NCI-H128 (cell line): ENCODE measurements around the gene IFRD2.
"Not testable (repeated sequence)": the region's sequence is repeated elsewhere in the genome, so short reads cannot be mapped to it uniquely, and the experiment has no call there.

Experiments
- DNase-seq: peaks from one replicate; lab custom pipeline; 2025; ENCODE audit not compliant: unreplicated experiment; lab: John Stamatoyannopoulos, UW

Gene IFRD2

DNA sequence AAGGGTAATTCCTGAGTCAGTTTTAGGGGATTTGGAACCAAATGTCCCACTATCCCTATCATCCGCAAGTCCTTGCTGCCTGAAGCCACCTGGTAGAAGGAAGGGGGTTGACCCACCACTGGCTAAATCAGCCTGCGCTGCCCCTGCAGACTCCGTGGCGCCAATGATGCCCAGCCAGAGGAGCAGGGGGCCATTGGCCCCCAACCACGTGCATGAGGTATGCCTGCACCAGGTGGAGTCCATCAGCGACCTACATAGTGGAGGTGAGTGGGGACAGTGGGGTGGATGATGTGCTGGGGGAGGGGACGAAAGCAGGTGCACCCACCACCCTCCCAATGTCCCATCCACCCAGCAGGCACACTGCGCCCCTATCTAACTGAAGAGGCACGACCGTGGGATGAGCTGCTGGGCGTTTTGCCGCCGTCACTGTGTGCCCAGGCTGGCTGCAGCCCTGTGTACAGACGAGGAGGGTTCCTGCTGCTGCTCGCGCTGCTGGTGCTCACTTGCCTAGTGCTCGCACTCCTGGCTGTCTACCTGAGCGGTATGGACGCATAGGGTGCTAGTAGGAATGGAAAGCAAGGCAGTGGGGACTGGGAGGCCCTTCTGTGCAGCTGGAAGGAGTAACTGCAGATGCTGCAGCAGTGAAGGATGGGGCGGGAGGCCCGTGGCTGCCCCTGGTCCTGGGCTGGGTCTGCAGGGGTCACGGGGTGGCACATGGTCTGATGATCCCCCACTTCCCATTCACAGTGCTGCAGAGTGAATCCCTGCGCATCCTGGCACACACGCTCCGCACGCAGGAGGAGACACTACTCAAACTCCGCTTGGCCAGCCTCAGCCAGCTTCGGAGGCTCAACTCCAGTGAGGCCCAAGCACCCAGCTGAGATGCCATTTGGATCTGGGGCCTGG, 5.7 kb downstream of the IFRD2 start:
- no peak for DNase-seq

DNA sequence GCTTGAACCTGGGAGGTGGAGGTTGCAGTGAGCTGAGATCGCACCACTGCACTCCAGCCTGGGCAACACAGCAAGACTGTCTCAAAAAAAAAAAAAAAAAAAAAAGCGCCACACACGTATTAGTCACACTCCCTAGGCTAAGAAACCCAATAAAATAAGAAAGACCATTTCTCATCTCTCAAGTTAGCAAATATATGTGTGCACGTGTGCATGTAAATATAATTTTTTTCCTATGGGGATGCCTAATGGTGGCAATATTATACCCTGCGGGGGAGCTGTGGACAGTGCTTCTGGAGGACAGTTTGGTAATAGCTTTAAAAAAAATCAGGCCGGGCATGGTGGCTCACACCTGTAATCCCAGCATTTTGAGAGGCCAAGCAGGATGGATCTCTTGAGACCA, 8.1 kb downstream of the IFRD2 start:
- not testable (repeated sequence) for DNase-seq

DNA sequence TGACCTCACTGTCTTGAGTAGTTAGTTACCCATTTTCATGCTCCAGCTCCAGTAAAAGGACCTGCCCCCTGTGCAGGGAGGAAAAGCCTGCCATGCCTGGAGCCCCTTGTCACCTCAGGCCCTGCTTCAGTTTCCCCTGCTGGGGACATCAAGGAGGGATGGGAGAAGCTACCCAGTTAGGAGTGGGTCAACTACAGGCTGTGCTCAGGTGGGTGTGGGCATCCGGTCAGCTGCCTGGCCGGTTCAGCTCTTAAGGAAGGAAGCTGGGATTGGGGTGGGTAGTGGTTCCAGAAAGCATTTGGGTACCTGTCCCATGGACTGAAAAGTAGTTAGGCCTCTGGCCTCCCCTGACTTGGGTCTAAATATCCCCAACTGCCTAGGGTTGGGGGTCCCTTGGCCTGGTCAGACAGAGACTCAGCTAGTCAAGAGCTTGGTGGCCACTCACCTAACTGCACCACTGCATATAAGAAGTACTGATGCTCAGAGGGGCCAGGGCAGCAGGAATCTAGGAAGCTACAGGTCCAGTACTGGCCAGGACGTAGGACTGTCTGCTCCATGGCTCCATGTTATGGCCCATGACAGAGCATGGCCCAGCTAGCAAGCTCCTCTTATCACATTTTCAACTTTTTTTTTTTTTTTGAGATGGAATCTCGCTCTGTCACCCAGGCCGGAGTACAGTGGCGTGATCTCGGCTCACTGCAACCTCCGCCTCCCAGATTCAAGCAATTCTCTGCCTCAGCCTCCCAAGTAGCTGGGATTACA, 12.8 kb downstream of the IFRD2 start:
- DNase-seq = no peak

DNA sequence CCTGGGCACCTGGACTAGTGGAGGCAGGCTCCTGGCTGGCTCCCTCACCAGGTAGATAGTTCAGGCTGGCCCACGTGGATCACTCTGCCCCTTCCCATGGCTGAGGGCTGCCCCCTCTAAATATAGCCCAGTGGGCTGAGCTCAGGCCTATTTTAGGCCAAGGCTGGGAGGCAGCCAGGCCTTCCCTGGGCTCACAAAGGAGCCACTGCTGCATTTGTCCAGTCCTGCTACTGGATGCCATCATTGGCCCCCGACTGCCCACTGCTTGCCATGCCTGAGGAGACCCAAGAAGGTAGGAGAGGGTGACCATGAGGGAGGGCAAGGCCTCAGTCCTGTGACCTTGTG, 13.4 kb downstream of the IFRD2 start, which contains the start of gene LSMEM2:
Gene LSMEM2, plus strand, starts transcription at position 208 of the 345 bp plus-strand sequence. Its CDS starts 27 bp downstream, at position 235.
- no peak for DNase-seq

DNA sequence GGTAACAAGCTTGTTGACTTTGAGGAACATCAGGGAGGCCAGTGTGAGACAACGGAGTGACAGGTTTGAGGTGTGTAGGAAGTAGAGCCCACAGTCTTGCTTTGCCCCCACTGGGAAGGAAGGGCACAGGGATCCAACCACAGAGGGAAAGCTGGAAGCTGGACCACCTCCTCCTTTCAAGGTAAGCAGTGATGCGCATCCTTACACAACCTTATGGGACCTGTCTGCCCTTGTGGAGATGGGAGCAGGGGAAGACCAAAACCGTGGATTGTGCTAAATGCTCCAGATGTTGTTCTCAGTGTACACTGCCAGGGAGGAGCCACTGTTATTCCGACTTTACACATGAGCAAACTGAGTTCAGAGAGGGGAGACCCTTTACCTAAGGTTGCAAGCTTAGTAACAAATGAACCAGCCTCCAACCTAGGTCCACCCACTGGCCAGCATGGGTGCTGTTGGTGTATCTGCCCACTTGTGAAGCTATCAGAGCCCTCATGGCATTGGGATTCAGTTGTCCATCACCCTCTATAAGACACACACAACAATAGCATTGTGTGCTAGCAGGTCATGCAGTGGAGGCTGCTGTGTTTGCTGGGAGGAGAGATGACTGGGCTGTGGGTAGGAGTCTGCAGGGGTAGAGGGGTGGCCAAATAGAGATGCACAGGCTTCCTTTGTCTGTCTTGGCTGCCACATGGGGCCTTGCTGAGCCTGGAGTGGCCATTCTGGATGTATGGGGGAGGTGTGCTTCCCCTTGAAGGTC, 13.9 kb downstream of the IFRD2 start:
- no peak for DNase-seq

DNA sequence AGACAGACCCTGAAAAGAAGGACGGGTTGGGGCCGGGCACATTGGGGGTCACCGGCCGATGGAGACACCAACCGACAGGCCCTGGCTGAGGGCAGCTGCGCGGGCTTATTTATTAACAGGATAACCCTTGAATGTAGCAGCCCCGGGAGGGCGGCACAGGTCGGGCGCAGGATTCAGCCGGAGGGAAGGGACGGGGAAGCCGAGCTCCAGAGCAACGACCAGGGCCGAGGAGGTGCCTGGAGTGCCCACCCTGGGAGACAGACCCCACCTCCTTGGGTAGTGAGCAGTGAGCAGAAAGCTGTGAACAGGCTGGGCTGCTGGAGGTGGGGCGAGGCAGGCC, 15.5 kb downstream of the IFRD2 start:
- no peak for DNase-seq

DNA sequence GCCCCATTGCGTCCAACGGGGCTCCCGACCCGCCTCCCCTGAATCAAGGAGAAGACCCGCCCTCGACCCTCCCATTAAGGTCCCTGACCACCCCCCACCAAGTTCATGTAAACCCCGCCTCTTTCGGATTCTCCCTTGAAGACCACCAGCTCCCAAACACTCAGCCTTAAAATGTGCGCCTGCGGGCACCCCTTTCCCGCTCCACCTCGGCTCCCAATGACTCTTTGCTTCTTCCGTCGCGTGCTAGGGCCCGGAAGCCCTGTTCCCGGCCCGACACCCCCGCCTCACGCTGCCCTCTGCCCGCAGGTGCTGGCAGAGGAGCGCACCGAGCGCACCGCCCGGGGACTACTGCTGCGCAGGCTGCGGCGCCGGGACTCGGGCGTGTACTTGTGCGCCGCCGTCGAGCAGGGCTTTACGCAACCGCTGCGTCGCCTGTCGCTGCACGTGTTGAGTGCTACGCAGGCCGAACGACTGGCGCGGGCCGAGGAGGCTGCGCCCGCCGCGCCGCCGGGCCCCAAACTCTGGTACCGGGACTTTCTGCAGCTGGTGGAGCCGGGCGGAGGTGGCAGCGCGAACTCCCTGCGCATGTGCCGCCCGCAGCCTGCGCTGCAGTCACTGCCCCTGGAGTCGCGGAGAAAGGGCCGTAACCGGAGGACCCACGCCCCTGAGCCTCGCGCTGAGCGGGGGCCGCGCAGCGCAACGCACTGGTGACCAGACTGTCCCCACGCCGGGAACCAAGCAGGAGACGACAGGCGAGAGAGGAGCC, 16.1 kb downstream of the IFRD2 start:
- DNase-seq = no peak

DNA sequence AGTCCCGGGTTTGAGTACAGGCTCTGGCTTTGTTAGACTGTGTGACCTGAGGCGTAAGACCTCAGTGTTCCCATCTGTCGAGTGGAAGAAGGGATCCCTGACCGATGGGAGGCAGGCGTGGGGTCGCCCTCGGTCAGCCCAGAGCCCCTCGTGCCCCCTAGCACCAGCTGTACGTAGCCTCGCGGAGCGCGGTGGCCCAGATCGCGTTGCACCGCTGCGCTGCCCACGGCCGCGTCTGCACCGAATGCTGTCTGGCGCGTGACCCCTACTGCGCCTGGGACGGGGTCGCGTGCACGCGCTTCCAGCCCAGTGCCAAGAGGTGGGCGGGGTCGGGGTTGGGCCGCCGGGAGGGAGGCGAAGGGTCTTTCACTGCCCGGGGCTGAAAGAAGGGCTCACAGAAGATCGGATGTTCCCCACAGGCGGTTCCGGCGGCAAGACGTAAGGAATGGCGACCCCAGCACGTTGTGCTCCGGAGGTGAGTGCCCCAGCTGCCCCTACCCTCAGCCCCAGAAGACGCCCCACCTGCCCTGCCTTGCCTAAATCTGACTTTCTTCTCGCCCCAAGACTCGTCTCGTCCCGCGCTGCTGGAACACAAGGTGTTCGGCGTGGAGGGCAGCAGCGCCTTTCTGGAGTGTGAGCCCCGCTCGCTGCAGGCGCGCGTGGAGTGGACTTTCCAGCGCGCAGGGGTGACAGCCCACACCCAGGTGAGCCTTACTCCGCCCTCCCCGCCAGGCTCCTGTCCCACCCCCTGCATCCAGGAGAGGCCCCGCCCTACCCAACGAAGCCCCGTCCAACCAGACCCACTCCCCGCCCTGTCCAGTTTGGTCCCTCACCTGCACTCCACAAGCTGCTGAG, 16.9 kb downstream of the IFRD2 start:
- DNase-seq = no peak

DNA sequence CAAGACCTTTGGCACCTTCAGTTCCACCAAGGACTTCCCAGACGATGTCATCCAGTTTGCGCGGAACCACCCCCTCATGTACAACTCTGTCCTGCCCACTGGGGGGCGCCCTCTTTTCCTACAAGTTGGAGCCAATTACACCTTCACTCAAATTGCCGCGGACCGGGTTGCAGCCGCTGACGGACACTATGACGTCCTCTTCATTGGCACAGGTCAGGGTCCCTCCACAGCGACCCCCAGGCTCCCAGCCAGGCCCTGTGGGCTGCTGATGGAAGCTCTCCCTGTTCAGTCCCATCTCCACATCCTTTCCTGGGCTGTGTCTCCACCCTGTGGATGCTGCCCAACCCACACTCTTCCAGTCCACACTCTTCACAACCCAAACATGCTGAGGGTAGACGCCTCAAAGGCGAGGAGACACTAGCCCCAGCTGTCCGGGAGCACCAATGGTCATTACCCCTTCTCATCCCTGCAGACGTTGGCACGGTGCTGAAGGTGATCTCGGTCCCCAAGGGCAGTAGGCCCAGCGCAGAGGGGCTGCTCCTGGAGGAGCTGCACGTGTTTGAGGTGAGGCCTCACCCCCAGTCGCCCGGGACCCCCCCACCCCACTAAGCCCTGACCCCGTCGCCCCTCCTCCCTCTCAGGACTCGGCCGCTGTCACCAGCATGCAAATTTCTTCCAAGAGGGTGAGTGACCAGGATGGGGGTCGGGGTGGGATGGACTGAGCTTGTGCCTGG, 17.7 kb downstream of the IFRD2 start:
- DNase-seq = no peak

DNA sequence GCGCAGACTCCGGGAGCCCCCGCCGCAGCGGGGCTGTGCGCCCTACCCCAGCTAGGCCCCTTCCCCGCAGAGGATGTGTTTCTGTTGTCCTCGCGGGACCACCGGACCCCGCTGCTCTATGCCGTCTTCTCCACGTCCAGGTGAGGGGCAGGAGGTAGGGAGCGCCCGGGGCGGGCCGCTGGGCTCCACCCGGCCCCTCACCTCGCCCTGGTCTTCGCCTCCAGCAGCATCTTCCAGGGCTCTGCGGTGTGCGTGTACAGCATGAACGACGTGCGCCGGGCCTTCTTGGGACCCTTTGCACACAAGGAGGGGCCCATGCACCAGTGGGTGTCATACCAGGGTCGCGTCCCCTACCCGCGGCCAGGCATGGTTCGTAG, 18.6 kb downstream of the IFRD2 start:
- no peak for DNase-seq

DNA sequence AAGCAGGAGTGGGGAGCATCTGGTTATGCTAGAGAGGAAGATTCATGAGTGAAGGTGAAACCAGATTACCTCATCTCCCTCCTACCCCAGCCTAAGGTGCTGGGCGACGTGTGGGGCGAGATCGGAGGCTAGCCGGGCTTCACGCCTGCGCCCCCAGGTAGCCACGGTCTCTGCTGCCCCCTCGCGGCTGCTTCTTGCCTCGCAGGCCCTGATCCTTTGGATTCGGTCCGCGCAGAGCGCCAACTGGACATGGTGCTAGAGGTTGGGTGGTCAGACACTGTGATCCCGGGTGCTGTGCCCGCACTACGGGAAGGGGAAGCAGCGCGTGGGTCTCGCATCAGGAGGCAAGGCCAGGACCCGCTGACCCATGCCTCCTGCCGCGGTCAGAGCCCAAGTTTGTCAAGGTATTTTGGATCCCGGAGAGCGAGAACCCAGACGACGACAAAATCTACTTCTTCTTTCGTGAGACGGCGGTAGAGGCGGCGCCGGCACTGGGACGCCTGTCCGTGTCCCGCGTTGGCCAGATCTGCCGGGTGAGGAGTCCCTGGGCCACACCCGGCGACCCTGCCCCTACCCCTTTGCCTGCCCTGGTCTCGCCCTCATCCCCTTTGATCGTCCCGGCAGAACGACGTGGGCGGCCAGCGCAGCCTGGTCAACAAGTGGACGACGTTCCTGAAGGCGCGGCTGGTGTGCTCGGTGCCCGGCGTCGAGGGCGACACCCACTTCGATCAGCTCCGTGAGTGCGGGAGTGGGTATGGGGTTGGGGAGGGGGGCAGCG, 19.1 kb downstream of the IFRD2 start:
- DNase-seq = peak; percentile 75

DNA sequence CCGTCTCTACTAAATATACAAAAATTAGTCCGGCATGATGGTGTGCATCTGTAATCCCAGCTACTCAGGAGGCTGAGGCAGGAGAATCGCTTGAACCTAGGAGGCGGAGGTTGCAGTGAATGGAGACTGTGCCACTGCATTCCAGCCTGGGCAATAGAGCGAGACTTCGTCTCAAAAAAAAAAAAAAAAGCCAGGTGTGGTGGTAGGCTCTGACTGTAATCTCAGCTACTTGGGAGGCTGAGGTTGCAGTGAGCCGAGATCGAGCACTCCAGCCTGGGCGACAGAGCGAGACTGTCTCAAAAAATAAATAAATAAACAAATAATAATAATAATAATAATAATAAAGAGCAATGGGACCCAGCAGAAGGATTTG, 19.7 kb downstream of the IFRD2 start:
- not testable (repeated sequence) for DNase-seq

DNA sequence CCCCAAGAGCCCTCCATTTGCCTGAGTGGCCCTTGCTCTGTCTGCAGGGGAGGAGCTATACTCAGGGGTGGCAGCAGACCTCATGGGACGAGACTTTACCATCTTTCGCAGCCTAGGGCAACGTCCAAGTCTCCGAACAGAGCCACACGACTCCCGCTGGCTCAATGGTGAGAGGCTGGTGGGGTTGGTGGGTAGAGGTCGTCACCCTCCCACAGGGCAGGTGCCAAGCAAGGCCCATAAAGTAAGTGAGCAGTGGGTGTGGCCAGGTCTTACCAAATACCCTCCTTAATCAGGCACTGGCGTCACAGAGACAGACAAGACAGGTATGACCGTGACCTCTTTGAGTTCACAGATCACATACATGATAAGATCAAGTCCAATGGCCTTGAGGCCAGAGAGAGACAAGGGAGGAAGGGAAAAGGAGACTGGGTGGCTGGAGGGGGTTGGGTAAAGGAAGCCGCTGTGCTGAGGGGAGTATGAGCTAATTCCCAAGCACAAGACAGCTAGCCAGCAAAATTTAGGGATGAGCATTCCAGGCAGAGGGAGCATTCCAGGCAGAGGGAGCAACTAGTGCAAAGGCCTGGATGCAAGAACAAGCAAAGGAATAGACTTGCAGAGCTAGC, 20.8 kb downstream of the IFRD2 start:
- DNase-seq = no peak

DNA sequence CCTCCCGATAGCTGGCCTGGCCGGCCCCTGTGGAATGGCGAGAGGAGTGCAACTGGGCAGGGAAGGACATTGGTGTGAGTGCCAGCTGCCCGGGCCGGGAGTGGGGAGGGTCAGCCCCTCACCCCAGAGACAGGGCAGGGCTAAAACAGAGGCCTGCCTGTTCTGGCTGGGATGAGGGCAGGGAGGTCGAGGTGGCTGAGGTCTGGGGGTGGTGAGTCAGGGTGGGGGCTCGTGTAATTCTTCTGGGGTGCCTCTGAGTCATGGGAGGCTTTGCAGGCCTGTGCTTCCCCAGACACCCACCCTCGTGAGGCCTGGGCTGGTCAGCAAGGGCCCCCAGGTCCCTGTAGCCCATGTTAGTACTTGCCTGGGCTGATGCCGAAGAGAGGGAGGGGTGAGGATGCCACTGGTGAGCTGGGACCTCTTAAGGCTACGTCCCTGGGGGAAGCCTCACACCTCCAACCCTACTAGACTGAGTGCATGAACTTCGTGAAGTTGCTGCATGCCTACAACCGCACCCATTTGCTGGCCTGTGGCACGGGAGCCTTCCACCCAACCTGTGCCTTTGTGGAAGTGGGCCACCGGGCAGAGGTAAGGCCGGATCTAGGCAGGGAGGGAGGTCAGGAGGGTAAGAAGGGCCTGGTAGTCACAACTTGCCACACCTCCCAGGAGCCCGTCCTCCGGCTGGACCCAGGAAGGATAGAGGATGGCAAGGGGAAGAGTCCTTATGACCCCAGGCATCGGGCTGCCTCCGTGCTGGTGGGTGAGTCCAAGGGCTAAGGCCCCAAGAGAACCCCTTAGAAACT, 21.6 kb downstream of the IFRD2 start:
- DNase-seq = no peak

DNA sequence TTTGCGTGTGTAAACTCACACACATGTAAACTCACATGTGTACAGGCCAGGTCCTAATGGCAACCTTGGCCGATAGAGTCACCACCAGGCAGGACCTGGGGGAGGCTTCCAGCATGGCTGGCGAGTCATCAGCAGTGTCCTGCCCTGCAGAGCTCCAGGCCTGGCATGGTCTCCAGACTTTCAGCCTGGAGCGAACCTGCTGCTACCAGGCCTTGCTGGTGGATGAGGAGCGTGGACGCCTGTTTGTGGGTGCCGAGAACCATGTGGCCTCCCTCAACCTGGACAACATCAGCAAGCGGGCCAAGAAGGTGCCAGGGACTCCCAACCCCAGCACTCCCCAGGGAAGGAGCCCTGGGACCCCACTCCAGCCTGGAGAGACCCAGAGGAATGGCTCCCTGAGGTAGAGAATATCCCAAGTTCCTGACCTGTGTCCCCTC, 22.2 kb downstream of the IFRD2 start:
- no peak for DNase-seq

DNA sequence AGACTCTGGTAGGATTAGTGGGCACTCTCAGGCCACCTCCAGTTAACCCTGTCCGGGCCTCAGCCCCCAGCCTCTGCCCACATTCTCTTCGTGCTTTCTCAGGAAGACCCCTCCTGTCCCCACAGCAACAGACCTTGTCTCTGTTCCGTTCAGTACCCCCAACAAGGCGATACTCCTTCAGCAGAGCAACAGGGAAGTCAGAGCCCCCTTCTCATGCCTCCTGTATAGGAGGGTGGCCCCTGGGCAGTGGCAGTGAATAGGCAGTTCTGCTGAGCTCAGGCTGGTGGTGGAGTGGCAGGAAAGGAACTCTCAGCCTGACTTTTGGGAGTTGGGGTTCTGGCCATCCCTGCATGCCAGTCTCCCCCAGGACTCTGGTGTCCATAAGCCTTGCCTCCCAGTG, 22.8 kb downstream of the IFRD2 start:
- no peak for DNase-seq

DNA sequence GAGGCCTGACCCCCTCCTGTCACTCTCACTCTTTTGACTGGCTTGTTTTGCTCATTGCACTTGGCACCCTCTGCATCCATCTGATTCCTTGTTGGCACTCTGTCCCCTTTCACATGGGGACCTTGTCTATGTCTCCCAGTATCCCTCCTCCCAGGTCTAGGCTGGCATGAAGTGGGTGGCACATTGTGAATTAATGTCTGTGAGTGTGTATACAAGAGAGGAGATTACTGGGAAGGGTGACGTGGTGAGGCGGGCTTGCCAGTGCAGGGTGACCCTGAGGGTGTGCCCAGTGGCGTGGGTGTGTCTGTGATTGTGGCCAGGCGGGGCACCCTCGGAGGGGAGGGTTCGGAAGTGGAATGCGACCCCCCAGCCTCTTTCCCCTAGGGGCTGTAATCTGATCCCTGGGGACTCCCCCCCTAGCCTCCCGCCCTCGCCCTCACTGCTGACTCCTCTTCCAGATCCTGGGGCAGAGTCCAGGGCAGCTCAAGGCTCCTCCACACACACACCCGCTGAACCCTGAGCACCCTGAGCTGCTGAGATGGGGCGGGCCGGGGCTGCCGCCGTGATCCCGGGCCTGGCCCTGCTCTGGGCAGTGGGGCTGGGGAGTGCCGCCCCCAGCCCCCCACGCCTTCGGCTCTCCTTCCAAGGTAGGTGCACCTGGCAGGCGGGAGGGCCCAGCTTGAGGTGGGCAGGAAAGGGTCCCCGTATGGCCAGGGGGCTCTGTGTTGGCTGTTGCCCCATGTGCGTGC, 23.4 kb downstream of the IFRD2 start, which contains the start of gene SEMA3B:
Gene SEMA3B, plus strand, starts transcription at position 445 of the 749 bp plus-strand sequence. Its CDS starts 94 bp downstream, at position 539.
- DNase-seq = no peak
